Stimulated activated CD4-positive, alpha-beta T cell treated with anti-CD3 and anti-CD28 coated beads, Interleukin-4, amount 100 ng/mL, for 1 hour (primary cell): ENCODE data around the gene NPPA.
"Not testable (repeated sequence)": the region's sequence is repeated elsewhere in the genome, so short reads cannot be mapped to it uniquely, and the experiment has no call there.

Experiments used
- DNase-seq: peaks from one replicate; pipeline ENCODE4 v3.0.0-alpha.2; 2020

Gene NPPA

GRCh38 chr1:11805422-11806306 lies 41.9 kb downstream of the NPPA start, which contains the start of the genes CLCN6 and MTHFR:
TSS of gene CLCN6 (plus strand) at chr1:11806191. CDS start at chr1:11806263, 72 bp downstream.
TSS of gene MTHFR (minus strand) at chr1:11805964. CDS start at chr1:11803116, 2,848 bp downstream.
- peak; percentile 98 for DNase-seq

- peak; percentile 37 for DNase-seq
Observed at GRCh38 chr1:11804666-11805421, 42.7 kb downstream of the NPPA start.

GRCh38 chr1:11803924-11804665 lies 43.5 kb downstream of the NPPA start:
- DNase-seq = not testable (repeated sequence)

GRCh38 chr1:11802973-11803885 lies 44.4 kb downstream of the NPPA start:
- DNase-seq = peak; percentile 71

GRCh38 chr1:11802616-11802972 lies 45.0 kb downstream of the NPPA start:
- no peak for DNase-seq

- no peak for DNase-seq
Observed at GRCh38 chr1:11800756-11801433, 46.7 kb downstream of the NPPA start.

- DNase-seq = no peak
Observed at GRCh38 chr1:11800391-11800755, 47.2 kb downstream of the NPPA start.

- no peak for DNase-seq
Observed at GRCh38 chr1:11799896-11800295, 47.7 kb downstream of the NPPA start.

- DNase-seq = no peak
Observed at GRCh38 chr1:11799099-11799498, 48.5 kb downstream of the NPPA start.

GRCh38 chr1:11797525-11798216 lies 49.9 kb downstream of the NPPA start:
- no peak for DNase-seq

GRCh38 chr1:11796036-11796828 lies 51.4 kb downstream of the NPPA start:
- no peak for DNase-seq
